ENCODE data around the gene NUDT15.

NUDT15 gene

GRCh38 chr13:48037346-48038173 lies at the start of gene NUDT15:
NUDT15 (plus strand) TSS chr13:48037726; CDS start chr13:48037747, 21 bp downstream.
- H3K27ac ChIP-seq, result peak within 1 kb of the TSS; percentile 90
- peak; percentile 94 for TF ChIP-seq CTCF (conservative IDR thresholded peaks at IDR 0.05)
- TF ChIP-seq ZFX (IDR thresholded peaks at IDR 0.05), result no peak

- TF ChIP-seq ZFX (IDR thresholded peaks at IDR 0.05) (no peak), CTCF (conservative IDR thresholded peaks at IDR 0.05) (no peak)
- H3K27ac ChIP-seq, result no peak overlapping the region
Measured at GRCh38 chr13:47990427-47990826, 47.1 kb upstream of the NUDT15 start.

DNA sequence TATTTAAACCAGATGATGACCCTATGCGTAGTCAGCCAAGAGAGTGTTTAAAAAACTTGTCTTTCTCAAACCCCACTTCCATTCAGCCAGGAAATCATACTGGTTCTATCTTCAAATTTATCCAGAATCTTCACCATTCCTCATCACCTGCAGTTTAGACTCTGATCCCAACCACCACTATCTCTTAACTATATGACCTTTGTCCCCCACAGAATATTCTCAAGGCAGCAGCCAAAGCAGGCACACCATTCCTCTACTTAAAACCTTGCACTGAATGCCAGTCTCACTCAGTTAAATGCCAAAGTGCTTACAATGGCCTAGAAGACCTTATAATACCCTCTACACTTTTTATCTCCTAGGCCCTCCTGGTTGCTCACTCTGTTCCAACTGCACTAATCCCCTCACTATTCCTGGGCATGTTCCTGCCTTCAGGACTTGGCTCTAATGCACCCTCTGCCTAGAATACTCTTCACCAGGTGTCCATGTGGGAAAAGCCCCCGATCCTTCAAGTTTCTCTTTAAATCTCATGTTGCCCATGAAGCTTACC lies 46.5 kb upstream of the NUDT15 start:
- no peak overlapping the region for H3K27ac ChIP-seq
- no peak for TF ChIP-seq CTCF (conservative IDR thresholded peaks at IDR 0.05)
- no peak for TF ChIP-seq ZFX (IDR thresholded peaks at IDR 0.05)

DNA sequence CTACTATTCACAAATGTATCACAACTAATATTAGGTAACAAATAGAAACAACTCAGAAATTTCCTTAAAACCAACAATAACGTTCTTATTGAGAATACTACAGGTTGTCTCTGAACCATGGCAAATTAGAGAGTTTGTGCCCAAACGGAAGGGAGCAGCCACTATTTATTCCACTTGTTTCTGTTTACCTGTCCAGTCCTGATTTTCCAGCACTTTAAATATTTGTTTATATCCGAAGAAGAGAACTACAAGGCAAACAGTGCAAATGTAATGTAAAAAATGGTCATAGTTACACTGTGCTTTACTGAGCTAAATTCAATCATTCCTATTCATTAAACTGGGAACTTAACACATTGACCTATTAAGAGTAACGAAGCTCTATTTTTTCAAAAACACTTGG lies 45.7 kb upstream of the NUDT15 start:
- H3K27ac ChIP-seq, result no peak overlapping the region
- TF ChIP-seq ZFX (IDR thresholded peaks at IDR 0.05), result no peak
- no peak for TF ChIP-seq CTCF (conservative IDR thresholded peaks at IDR 0.05)

- TF ChIP-seq ZFX (IDR thresholded peaks at IDR 0.05) (no peak), CTCF (conservative IDR thresholded peaks at IDR 0.05) (no peak)
- H3K27ac ChIP-seq, result no peak overlapping the region
Measured at GRCh38 chr13:47997384-47997783, 40.1 kb upstream of the NUDT15 start.

- TF ChIP-seq CTCF (conservative IDR thresholded peaks at IDR 0.05) (no peak), ZFX (IDR thresholded peaks at IDR 0.05) (no peak)
- H3K27ac ChIP-seq, result no peak overlapping the region
Measured at GRCh38 chr13:47999973-48000372, 37.6 kb upstream of the NUDT15 start.

- H3K27ac ChIP-seq, result peak overlapping the region; percentile 88
- TF ChIP-seq CTCF (conservative IDR thresholded peaks at IDR 0.05) (no peak), ZFX (IDR thresholded peaks at IDR 0.05) (peak; percentile 46; the same call in 1 of the 2 replicates)
Measured at GRCh38 chr13:48000559-48001113, 36.9 kb upstream of the NUDT15 start.

Measured in C4-2B (cell line).